OCI-LY7 (cell line): ENCODE data around the gene BRD7. TPM values are rescaled to one million over a fixed set of nuclear protein-coding genes. Genes with fewer than 3 reads are reported as not detected.

ENCODE experiments used
- Bru-seq: library from RNA; stranded (reverse); fragments of 400-500 nt; gene quantifications from one replicate; lab custom pipeline; 2021; lab: Mats Ljungman, UMichigan
- BruChase-seq, 2 experiments: library from RNA; stranded (reverse); fragments of 400-500 nt; gene quantifications; one replicate each; lab custom pipeline; 2021; lab: Mats Ljungman, UMichigan
- BruUV-seq: library from RNA; stranded (reverse); fragments of 400-500 nt; replicated peaks from 2 replicates; lab custom pipeline; 2021; lab: Mats Ljungman, UMichigan
- CTCF ChIA-PET: fragments of 300-600 bp; sonication (Branson Sonifier 250); formaldehyde crosslinking; loops from one replicate; lab custom pipeline; 2022; ENCODE audit warnings: antibody characterized with exemption; ENCODE audit not compliant: unreplicated experiment; lab: Charles Lee
- POLR2A ChIA-PET: fragments of 300-600 bp; sonication (Branson Sonifier 250); formaldehyde crosslinking; loops from one replicate; lab custom pipeline; 2022; ENCODE audit warnings: antibody characterized with exemption; lab: Charles Lee
- DNase-seq: peaks from one replicate; pipeline ENCODE4 v3.0.0-alpha.2; 2015; ENCODE audit warnings: low spot score
- H2AFZ ChIP-seq: fragments of 200-600 bp; sonication (generic), shearing (Covaris generic); 2 replicates; pipeline ENCODE4 v1.6.1; 2014; ENCODE audit warnings: mild to moderate bottlenecking, antibody characterized with exemption, low read length, moderate library complexity
- H3K27ac ChIP-seq: fragments of 200-600 bp; sonication (generic); 2 replicates; pipeline ENCODE4 v1.5.1; 2014; ENCODE audit warnings: mixed run types, low read depth, mild to moderate bottlenecking, moderate library complexity, low read length, inconsistent platforms; ENCODE audit not compliant: poor library complexity, severe bottlenecking
- H3K36me3 ChIP-seq: fragments of 200-600 bp; sonication (generic); 2 replicates; pipeline ENCODE4 v1.6.1; 2014; ENCODE audit warnings: mild to moderate bottlenecking, antibody characterized with exemption, low read length, moderate library complexity, mixed read lengths; ENCODE audit not compliant: insufficient read depth
- H3K4me1 ChIP-seq: fragments of 200-600 bp; sonication (generic); 2 replicates; pipeline ENCODE4 v1.5.1; 2014; ENCODE audit warnings: mild to moderate bottlenecking, low read length; ENCODE audit not compliant: insufficient read depth, poor library complexity, severe bottlenecking
- H3K4me2 ChIP-seq: fragments of 200-600 bp; sonication (generic); 2 replicates; pipeline ENCODE4 v1.6.1; 2014; ENCODE audit warnings: mild to moderate bottlenecking, low read length
- H3K4me3 ChIP-seq: fragments of 200-600 bp; sonication (generic); 2 replicates; pipeline ENCODE4 v1.5.1; 2014; ENCODE audit warnings: mild to moderate bottlenecking, low read depth, low read length; ENCODE audit not compliant: poor library complexity, severe bottlenecking
- H3K79me2 ChIP-seq: fragments of 200-600 bp; sonication (generic); 2 replicates; pipeline ENCODE4 v1.6.1; 2016; ENCODE audit warnings: low read depth, mild to moderate bottlenecking, low read length, moderate library complexity, mixed read lengths; ENCODE audit not compliant: insufficient read depth
- H3K9me2 ChIP-seq: fragments of 200-600 bp; sonication (generic); 2 replicates; pipeline ENCODE4 v1.6.1; 2016; ENCODE audit warnings: mild to moderate bottlenecking, low read length, mixed read lengths; ENCODE audit not compliant: insufficient read depth
- H3K9me3 ChIP-seq: fragments of 200-600 bp; sonication (generic); 2 replicates; pipeline ENCODE4 v1.6.1; 2014; ENCODE audit warnings: mild to moderate bottlenecking, mixed run types, low read length, mixed read lengths
- H4K20me1 ChIP-seq: fragments of 200-600 bp; sonication (generic); 2 replicates; pipeline ENCODE4 v1.6.1; 2014; ENCODE audit warnings: mild to moderate bottlenecking, antibody characterized with exemption, low read length, moderate library complexity, mixed read lengths; ENCODE audit not compliant: insufficient read depth
- CTCF ChIP-seq: fragments of 200-600 bp; sonication (generic); conservative IDR thresholded peaks from 2 replicates; pipeline ENCODE4 v1.5.1; 2014; ENCODE audit warnings: mild to moderate bottlenecking, antibody characterized with exemption, low read length, moderate library complexity, mixed read lengths
- EZH2phosphoT487 ChIP-seq: fragments of 200-600 bp; sonication (generic); IDR thresholded peaks from 2 replicates; pipeline ENCODE4 v1.6.1; 2018; ENCODE audit warnings: low read depth, borderline replicate concordance, mild to moderate bottlenecking, mixed run types, antibody characterized with exemption, low read length, moderate library complexity, mixed read lengths
- intact Hi-C: fragments of 100-400 bp; cut with micrococcal nuclease; formaldehyde crosslinking; loops from one replicate; pipeline ENCODE4 v1.10.0; 2022; ENCODE audit not compliant: unreplicated experiment
- long read RNA-seq: library from polyadenylated mRNA; stranded (forward); transcript quantifications from one replicate; pipeline ENCODE4 v2.0.0, GENCODE V29; 2022
- total RNA-seq, 2 experiments: library from RNA; depleted of rRNA in 1 of 2; stranded (reverse); fragments of >200 nt in 1 of 2; shearing (Covaris generic) in 1 of 2; gene quantifications; 2 replicates each; pipeline ENCODE4 v1.2.3, GENCODE V29; 2014 to 2022

The BRD7 gene
- total RNA-seq (2014; rRNA removed; shearing (Covaris generic)) (78.5 and 90.0 TPM in 2 replicates), total RNA-seq (2022) (105 and 106 TPM in 2 replicates), Bru-seq, nascent RNA (percentile 92 among the genes with signal in this experiment), BruChase-seq, experiment 1, labeled RNA remaining after a 6-hour chase (percentile 91 among the genes with signal in this experiment), BruChase-seq, experiment 2, labeled RNA remaining after a 2-hour chase (percentile 86 among the genes with signal in this experiment)
- long read RNA-seq, full-length matches to known transcripts = 99 of 129 reads
- long read RNA-seq, partial matches to known transcripts = 9 of 129 reads
- long read RNA-seq, other reads (novel, unspliced or antisense) = 21 of 129 reads

- Histone ChIP-seq H3K9me3 (no peaks in the 10 kb centered on the region), H3K4me2 (peak within 1 kb of the TSS; percentile 98), H3K4me1 (peaks cover 27% of the 10 kb centered on the region), H3K4me3 (peak within 1 kb of the TSS; percentile 100), H3K9me2 (no peaks in the 10 kb centered on the region), H3K27ac (peak within 1 kb of the TSS; percentile 32), H3K79me2 (peaks cover 47% of the 10 kb centered on the region), H4K20me1 (peaks cover 31% of the 10 kb centered on the region), H2AFZ (peak within 1 kb of the TSS; percentile 94), H3K36me3 (peaks cover 38% of the 10 kb centered on the region)
- peak; percentile 82 for DNase-seq
- TF ChIP-seq EZH2phosphoT487 = no peak
- no peak for TF ChIP-seq CTCF
- intact Hi-C loops = loop anchor here (5.0 to 10.0 kb wide), 5 partner anchors 156 to 374 kb away; partner anchors contain the start of genes CNEP1R1, CYLD, HEATR3 and TENT4B
- ChIA-PET POLR2A (interaction anchor here (0.6 to 0.7 kb wide), 2 partner anchors 306 to 510 kb away, joined by 3 read pairs; no protein-coding TSS in a partner anchor), CTCF (no interaction called here)
- BruUV-seq = no TSS peak
Measured at GRCh38 chr16:50368410-50369132, at the start of gene BRD7. Gene BRD7, minus strand, starts transcription at chr16:50368988. Its CDS starts 214 bp downstream, at chr16:50368774.

- TF ChIP-seq EZH2phosphoT487 (no peak), CTCF (no peak)
- H3K9me2 ChIP-seq = no peaks in the 10 kb centered on the region
- intact Hi-C loops = no loop called here
- no peak overlapping the region for H3K27ac ChIP-seq
- H4K20me1 ChIP-seq = no peaks in the 10 kb centered on the region
- ChIA-PET POLR2A (interaction anchor here (0.6 kb wide), 2 partner anchors 9 to 22 kb away, joined by 3 read pairs; no protein-coding TSS in a partner anchor), CTCF (no interaction called here)
- no TSS peak for BruUV-seq
- H3K9me3 ChIP-seq = peaks cover 46% of the 10 kb centered on the region
- H3K4me2 ChIP-seq = no peak overlapping the region
- DNase-seq = no peak
- no peak overlapping the region for H3K4me3 ChIP-seq
- no peaks in the 10 kb centered on the region for H3K4me1 ChIP-seq
- no peaks in the 10 kb centered on the region for H3K79me2 ChIP-seq
- H3K36me3 ChIP-seq = no peaks in the 10 kb centered on the region
- no peak overlapping the region for H2AFZ ChIP-seq
Measured at GRCh38 chr16:50416388-50416787, 47.6 kb upstream of the BRD7 start.
